Measurements from ENCODE around the gene CMTM2. TPM values are rescaled to one million over a fixed set of nuclear protein-coding genes. Genes with fewer than 3 reads are reported as not detected.

The CMTM2 gene
- total and polyA plus RNA-seq, 5 donors from 2014 or later = 0.49 TPM; not detected in 4

DNA sequence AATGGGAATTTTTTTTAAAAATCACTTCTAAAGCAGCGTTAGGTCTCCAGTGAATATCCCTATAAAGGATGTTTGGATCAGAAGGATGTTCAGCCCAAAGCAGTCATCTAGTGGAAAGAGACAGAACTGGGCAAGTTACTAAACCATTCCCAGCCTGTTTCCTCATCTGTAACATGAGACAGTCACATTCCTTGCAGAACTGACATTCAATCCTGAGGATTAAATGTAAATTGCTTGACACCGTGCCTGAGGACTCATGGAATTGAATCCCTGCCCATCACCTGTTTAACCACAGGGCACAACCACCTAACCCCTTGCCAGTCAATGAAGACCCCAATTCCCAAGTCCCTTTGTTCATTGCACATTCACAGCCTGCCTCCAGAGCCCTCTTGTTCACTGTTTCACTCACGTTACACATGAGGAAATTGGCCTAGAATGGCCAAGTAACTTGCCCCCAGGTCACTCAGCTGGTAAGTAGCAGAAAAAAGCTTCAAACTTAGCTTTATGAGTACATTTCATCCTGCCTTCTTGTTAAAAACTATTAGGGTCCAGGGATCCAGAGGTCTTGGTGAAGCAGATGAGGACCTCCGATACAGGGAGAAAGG lies 1.4 kb downstream of the CMTM2 start:
- no peaks in the 10 kb centered on the region for H3K36me3 Mint-ChIP-seq
- Histone ChIP-seq H3K36me3 (ENCODE audit: control insufficient read depth, insufficient read depth, low read length) (no peaks in the 10 kb centered on the region), H3K27me3 (ENCODE audit: control insufficient read depth, insufficient read depth, low read length) (no peaks in the 10 kb centered on the region), H3K4me3 (ENCODE audit: low read depth, low read length) (no peak overlapping the region), H3K4me1 (ENCODE audit: control insufficient read depth, insufficient read depth, low read length, poor library complexity, severe bottlenecking) (peaks cover 9% of the 10 kb centered on the region), H3K27ac (ENCODE audit: insufficient read depth, low read length, poor library complexity, severe bottlenecking) (no peak overlapping the region), H3K9me3 (ENCODE audit: control insufficient read depth in 2 of 2, low read length in 2 of 2) (no peaks in the 10 kb centered on the region)
- peaks cover 29% of the 10 kb centered on the region for H3K27me3 Mint-ChIP-seq
- peaks cover 2 to 18% (median 6%) of the 10 kb centered on the region in 4 donors for H3K4me1 Mint-ChIP-seq
- ATAC-seq (ENCODE audit: low read depth in 2 of 2) (no peak), DNase-seq (no peak)
- no peak overlapping the region for H3K27ac Mint-ChIP-seq
- no peak overlapping the region for H3K4me3 Mint-ChIP-seq
- H3K9me3 Mint-ChIP-seq = no peaks in the 10 kb centered on the region

DNA sequence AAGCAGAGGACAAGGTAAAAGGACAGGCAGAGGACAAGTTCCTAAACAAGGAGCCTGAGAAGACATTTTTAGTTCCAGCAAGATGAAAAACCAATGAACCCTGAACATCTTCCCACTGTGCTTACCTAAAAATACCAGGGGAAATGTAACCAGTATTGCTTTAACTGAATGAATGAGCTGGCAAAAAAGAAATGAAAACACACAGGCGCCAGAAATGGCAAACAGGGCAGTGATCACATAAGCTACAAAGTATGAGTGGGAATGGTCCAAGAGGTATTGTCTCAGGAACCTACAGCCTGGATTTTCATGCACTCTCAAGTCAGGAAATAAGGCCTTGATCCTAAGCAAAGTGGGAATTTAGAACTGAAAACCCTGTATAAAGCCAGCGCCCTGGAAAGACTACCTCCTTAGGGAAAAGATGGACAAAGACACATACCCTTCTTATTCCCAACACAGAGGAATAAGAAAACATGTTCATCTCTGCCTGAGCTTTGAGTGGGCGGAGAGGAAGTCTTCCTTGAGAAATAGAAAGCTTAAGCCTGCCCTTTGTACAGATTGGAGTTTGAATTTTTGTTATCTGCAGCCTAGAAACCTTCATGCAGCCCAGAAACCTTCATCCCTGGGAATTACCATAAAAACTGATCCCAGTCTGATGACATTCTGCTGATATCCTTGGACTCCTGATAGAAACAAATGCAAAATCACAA lies 2.1 kb downstream of the CMTM2 start:
- DNase-seq = no peak
- no peaks in the 10 kb centered on the region for H3K36me3 ChIP-seq (ENCODE audit: control insufficient read depth, insufficient read depth, low read length)
- H3K27ac ChIP-seq (ENCODE audit: insufficient read depth, low read length, poor library complexity, severe bottlenecking) = no peak overlapping the region
- Mint-ChIP-seq H3K27ac (no peak overlapping the region), H3K4me1 (peaks cover 2 to 18% (median 8%) of the 10 kb centered on the region in 4 donors), H3K36me3 (no peaks in the 10 kb centered on the region), H3K27me3 (peaks cover 29% of the 10 kb centered on the region), H3K4me3 (no peak overlapping the region), H3K9me3 (no peaks in the 10 kb centered on the region)
- H3K9me3 ChIP-seq (ENCODE audit: control insufficient read depth in 2 of 2, low read length in 2 of 2) = no peaks in the 10 kb centered on the region
- no peak for ATAC-seq (ENCODE audit: low read depth in 2 of 2)
- no peak overlapping the region for H3K4me3 ChIP-seq (ENCODE audit: low read depth, low read length)
- H3K27me3 ChIP-seq (ENCODE audit: control insufficient read depth, insufficient read depth, low read length) = no peaks in the 10 kb centered on the region
- H3K4me1 ChIP-seq (ENCODE audit: control insufficient read depth, insufficient read depth, low read length, poor library complexity, severe bottlenecking) = peaks cover 9% of the 10 kb centered on the region

DNA sequence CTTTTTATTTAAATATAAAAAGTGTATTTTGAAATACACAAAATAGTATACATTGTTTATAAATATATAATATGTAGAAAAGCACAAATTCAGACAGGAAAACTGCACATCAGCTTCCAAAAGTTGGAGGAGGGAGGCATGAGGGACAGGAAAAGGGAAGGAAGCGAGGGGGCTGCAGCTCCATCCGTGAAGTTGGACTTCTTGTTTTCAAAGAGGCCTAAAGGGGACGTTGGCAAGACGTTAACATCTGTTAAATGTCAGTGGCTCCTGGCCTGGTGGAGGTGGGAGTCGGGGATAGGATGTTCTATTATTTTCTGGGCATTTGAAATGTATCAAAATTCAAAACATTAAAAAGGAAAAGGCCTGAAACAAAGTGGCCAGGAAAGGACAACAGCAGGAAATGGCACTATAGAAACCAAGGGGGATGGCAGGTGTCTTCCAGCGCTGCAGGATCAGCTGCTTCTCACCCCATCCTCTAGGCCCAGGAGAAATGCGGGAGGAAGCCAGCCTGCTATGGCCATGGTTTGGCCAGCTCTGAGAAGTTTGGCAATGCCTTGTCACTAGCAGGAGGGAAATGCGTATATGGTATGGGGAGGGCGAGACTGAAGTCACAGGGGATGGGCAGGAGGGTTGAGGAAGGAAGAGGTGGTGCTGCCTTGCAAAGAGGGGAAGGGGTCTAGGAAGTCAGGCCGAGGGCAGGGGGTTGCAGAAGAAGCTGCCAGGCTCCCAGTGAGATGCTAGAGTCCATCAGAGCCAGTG lies 6.4 kb downstream of the CMTM2 start:
- Mint-ChIP-seq H3K4me1 (peaks cover 6 to 29% (median 19%) of the 10 kb centered on the region in 4 donors), H3K9me3 (no peaks in the 10 kb centered on the region), H3K4me3 (peak overlapping the region in 1 of 4 donors; percentile 7), H3K36me3 (no peaks in the 10 kb centered on the region), H3K27me3 (peaks cover 5% of the 10 kb centered on the region), H3K27ac (peak overlapping the region in 1 of 3 donors; percentile 60)
- Histone ChIP-seq H3K36me3 (ENCODE audit: control insufficient read depth, insufficient read depth, low read length) (no peaks in the 10 kb centered on the region), H3K27me3 (ENCODE audit: control insufficient read depth, insufficient read depth, low read length) (no peaks in the 10 kb centered on the region), H3K9me3 (ENCODE audit: control insufficient read depth in 2 of 2, low read length in 2 of 2) (no peaks in the 10 kb centered on the region), H3K4me1 (ENCODE audit: control insufficient read depth, insufficient read depth, low read length, poor library complexity, severe bottlenecking) (peaks cover 11% of the 10 kb centered on the region), H3K4me3 (ENCODE audit: low read depth, low read length) (no peak overlapping the region), H3K27ac (ENCODE audit: insufficient read depth, low read length, poor library complexity, severe bottlenecking) (no peak overlapping the region)
- ATAC-seq (ENCODE audit: low read depth in 2 of 2) = no peak
- no peak for DNase-seq

DNA sequence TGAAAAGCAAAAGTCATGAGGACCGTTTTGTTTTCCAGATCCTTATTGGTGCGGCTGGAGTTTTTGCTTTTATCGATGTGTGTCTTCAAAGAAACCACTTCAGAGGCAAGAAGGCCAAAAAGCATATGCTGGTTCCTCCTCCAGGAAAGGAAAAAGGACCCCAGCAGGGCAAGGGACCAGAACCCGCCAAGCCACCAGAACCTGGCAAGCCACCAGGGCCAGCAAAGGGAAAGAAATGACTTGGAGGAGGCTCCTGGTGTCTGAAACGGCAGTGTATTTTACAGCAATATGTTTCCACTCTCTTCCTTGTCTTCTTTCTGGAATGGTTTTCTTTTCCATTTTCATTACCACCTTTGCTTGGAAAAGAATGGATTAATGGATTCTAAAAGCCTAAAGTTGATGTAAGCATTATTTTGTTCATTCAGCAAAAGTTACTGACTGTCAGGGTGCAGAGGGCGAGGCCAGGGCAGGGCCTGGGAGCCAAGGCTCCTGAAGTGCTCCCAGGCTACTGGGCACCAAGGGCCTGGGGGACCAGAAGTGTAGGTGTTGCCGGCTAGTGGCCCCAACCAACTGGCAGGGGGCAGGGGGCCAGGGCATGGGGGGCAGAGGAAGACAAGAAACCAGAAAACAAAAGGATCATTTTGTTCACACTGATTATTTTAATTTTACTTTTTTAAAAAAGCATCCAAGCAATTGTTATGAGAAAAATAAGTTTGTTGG lies 8.8 kb downstream of the CMTM2 start:
- no peaks in the 10 kb centered on the region for H3K36me3 Mint-ChIP-seq
- H3K4me1 Mint-ChIP-seq = peaks cover 6 to 33% (median 18%) of the 10 kb centered on the region in 4 donors

DNA sequence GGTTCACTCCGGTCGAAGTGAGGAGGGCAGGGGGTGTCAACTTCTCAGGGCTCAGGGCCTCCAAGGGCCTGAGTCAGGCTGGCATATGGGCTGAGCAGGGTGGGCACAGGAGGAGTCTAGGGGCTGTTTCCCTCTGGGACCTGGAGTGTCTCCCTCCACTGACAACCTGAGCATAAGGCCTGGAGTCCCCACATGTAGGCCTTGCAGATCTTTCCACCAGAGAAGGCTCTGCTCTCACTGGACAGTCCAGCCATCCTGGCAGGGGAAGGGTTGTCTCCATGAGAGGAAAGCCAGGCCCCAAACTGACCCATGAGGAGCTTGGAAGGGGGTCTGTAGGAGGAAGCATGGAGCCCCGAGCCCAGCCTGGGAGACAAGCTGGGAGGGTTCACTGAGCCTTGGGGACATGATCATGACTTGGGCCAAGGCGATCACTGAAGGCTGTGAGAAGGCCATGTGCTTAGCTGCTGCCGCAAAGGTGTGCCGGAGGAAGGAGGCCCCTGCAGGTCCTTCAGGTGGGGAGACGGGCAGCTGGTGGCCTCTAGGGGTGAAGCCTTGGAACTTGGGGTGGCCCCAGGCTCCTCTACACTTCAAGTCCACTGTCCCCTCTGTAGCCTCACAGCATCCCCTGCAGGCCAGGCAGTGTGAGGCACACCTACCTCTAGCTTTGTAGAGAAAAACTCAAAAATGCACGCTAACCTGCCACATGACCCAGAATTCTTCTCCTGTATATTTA lies 9.9 kb downstream of the CMTM2 start:
- H3K4me1 ChIP-seq (ENCODE audit: control insufficient read depth, insufficient read depth, low read length, poor library complexity, severe bottlenecking) = peaks cover 14% of the 10 kb centered on the region
- no peaks in the 10 kb centered on the region for H3K9me3 ChIP-seq (ENCODE audit: control insufficient read depth in 2 of 2, low read length in 2 of 2)
- peak; percentile 47 to 85 (median 70) for DNase-seq
- no peaks in the 10 kb centered on the region for H3K36me3 ChIP-seq (ENCODE audit: control insufficient read depth, insufficient read depth, low read length)
- H3K36me3 Mint-ChIP-seq = no peaks in the 10 kb centered on the region
- peak overlapping the region; percentile 82 for H3K4me3 ChIP-seq (ENCODE audit: low read depth, low read length)
- peak overlapping the region; percentile 69 to 90 (median 85) for H3K4me3 Mint-ChIP-seq
- peak overlapping the region in 2 of 3 donors; percentile 83 to 84 for H3K27ac Mint-ChIP-seq
- no peak overlapping the region for H3K27ac ChIP-seq (ENCODE audit: insufficient read depth, low read length, poor library complexity, severe bottlenecking)
- peaks cover 6 to 33% (median 18%) of the 10 kb centered on the region in 4 donors for H3K4me1 Mint-ChIP-seq
- H3K9me3 Mint-ChIP-seq = peaks cover 0 to 1% (median 0%) of the 10 kb centered on the region in 7 donors
- H3K27me3 Mint-ChIP-seq = no peaks in the 10 kb centered on the region
- ATAC-seq (ENCODE audit: low read depth in 2 of 2) = peak; percentile 95 to 96
- no peaks in the 10 kb centered on the region for H3K27me3 ChIP-seq (ENCODE audit: control insufficient read depth, insufficient read depth, low read length)

More for the DNA sequence above, 8.8 kb downstream of the CMTM2 start:
- ATAC-seq (ENCODE audit: low read depth in 2 of 2) = no peak
- Histone ChIP-seq H3K9me3 (ENCODE audit: control insufficient read depth in 2 of 2, low read length in 2 of 2) (no peaks in the 10 kb centered on the region), H3K4me3 (ENCODE audit: low read depth, low read length) (no peak overlapping the region), H3K27ac (ENCODE audit: insufficient read depth, low read length, poor library complexity, severe bottlenecking) (no peak overlapping the region), H3K4me1 (ENCODE audit: control insufficient read depth, insufficient read depth, low read length, poor library complexity, severe bottlenecking) (peaks cover 14% of the 10 kb centered on the region), H3K36me3 (ENCODE audit: control insufficient read depth, insufficient read depth, low read length) (no peaks in the 10 kb centered on the region), H3K27me3 (ENCODE audit: control insufficient read depth, insufficient read depth, low read length) (no peaks in the 10 kb centered on the region)
- Mint-ChIP-seq H3K27me3 (no peaks in the 10 kb centered on the region), H3K27ac (peak overlapping the region in 2 of 3 donors; percentile 40 to 74), H3K9me3 (no peaks in the 10 kb centered on the region), H3K4me3 (peak overlapping the region in 3 of 4 donors; percentile 10 to 32 (median 32))
- no peak for DNase-seq

DNA sequence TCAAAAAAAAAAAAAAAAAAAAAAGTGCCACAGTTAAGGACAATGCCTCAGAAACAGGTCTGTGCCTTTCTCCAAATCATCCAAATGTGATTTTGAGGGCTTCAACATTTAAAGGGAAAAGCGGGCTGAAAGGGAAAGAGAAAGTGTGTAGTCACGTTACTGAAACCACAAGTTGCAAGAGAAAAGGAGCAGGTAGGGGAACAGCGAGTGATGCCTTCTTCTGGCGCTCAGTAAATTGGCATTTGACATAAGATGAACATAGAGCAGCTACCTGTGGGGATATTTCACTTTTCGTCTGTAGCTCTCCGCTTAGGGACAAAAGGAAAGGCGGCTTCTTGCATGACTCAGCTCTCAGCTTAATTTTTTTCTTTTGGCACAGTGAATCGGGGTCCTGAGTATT lies 11.1 kb downstream of the CMTM2 start:
- peaks cover 0 to 1% (median 0%) of the 10 kb centered on the region in 7 donors for H3K9me3 Mint-ChIP-seq
- H3K27ac ChIP-seq (ENCODE audit: insufficient read depth, low read length, poor library complexity, severe bottlenecking) = peak overlapping the region; percentile 20
- peak; percentile 30 to 33 for ATAC-seq (ENCODE audit: low read depth in 2 of 2)
- no peaks in the 10 kb centered on the region for H3K9me3 ChIP-seq (ENCODE audit: control insufficient read depth in 2 of 2, low read length in 2 of 2)
- H3K4me1 Mint-ChIP-seq = peaks cover 6 to 33% (median 18%) of the 10 kb centered on the region in 4 donors
- peaks cover 14% of the 10 kb centered on the region for H3K4me1 ChIP-seq (ENCODE audit: control insufficient read depth, insufficient read depth, low read length, poor library complexity, severe bottlenecking)
- H3K27me3 ChIP-seq (ENCODE audit: control insufficient read depth, insufficient read depth, low read length) = no peaks in the 10 kb centered on the region
- no peaks in the 10 kb centered on the region for H3K36me3 Mint-ChIP-seq
- no peaks in the 10 kb centered on the region for H3K36me3 ChIP-seq (ENCODE audit: control insufficient read depth, insufficient read depth, low read length)
- H3K27ac Mint-ChIP-seq = peak overlapping the region; percentile 5 to 86 (median 83)
- DNase-seq = peak in 2 of 3 donors; percentile 42 to 83
- H3K27me3 Mint-ChIP-seq = no peaks in the 10 kb centered on the region
- peak overlapping the region; percentile 82 for H3K4me3 ChIP-seq (ENCODE audit: low read depth, low read length)
- H3K4me3 Mint-ChIP-seq = peak overlapping the region; percentile 82 to 98 (median 89)

DNA sequence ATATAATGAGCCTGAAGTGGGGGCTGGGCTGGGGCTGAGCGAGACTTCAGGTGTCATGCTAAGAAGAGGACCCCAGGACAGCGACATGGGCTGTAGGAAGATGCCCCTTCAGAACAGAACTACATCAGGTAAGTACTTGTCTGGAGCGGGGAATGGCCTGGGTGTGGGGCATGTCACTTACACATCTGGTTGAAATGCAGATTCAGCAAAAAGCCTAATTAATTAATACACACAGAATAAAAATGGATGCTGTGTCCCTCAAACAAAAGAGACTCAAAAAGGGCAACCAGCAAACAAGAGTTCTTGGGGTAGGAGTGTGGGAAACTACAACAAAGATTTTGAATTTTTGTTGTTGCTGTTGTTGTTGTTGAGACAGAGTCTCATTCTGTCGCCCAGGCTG lies 11.8 kb downstream of the CMTM2 start:
- no peaks in the 10 kb centered on the region for H3K36me3 ChIP-seq (ENCODE audit: control insufficient read depth, insufficient read depth, low read length)
- peaks cover 14% of the 10 kb centered on the region for H3K4me1 ChIP-seq (ENCODE audit: control insufficient read depth, insufficient read depth, low read length, poor library complexity, severe bottlenecking)
- peaks cover 6 to 33% (median 16%) of the 10 kb centered on the region in 4 donors for H3K4me1 Mint-ChIP-seq
- no peaks in the 10 kb centered on the region for H3K36me3 Mint-ChIP-seq
- no peaks in the 10 kb centered on the region for H3K27me3 ChIP-seq (ENCODE audit: control insufficient read depth, insufficient read depth, low read length)
- H3K9me3 Mint-ChIP-seq = peaks cover 0 to 1% (median 0%) of the 10 kb centered on the region in 7 donors
- ATAC-seq (ENCODE audit: low read depth in 2 of 2) = no peak
- no peaks in the 10 kb centered on the region for H3K9me3 ChIP-seq (ENCODE audit: control insufficient read depth in 2 of 2, low read length in 2 of 2)
- H3K4me3 ChIP-seq (ENCODE audit: low read depth, low read length) = no peak overlapping the region
- no peak for DNase-seq
- no peak overlapping the region for H3K27ac Mint-ChIP-seq
- H3K4me3 Mint-ChIP-seq = peak overlapping the region in 2 of 4 donors; percentile 88 to 90
- no peaks in the 10 kb centered on the region for H3K27me3 Mint-ChIP-seq
- no peak overlapping the region for H3K27ac ChIP-seq (ENCODE audit: insufficient read depth, low read length, poor library complexity, severe bottlenecking)
